ENCODE results near the gene KCND2. TPM values are rescaled to one million over a fixed set of nuclear protein-coding genes. Genes with fewer than 3 reads are reported as not detected.

Gene KCND2
- total and polyA plus RNA-seq, 2 of the 4 experiments (the other 2 are of a cell fraction): under 0.01 TPM; not detected in 1

- Histone ChIP-seq H3K18ac (ENCODE audit: low read depth, low read length) (no peak overlapping the region), H3K27ac (ENCODE audit: insufficient read depth, low read length) (no peak overlapping the region), H2BK5ac (ENCODE audit: low read depth, low read length, poor library complexity, severe bottlenecking) (no peak overlapping the region), H3K9me1 (ENCODE audit: insufficient read depth, low read length) (no peaks in the 10 kb centered on the region), H3K4me1 (ENCODE audit: control insufficient read depth, insufficient read depth, low read length) (no peaks in the 10 kb centered on the region), H2AK5ac (ENCODE audit: low read depth, low read length) (no peak overlapping the region), H2BK120ac (ENCODE audit: low read depth, low read length) (no peak overlapping the region), H3K4me2 (ENCODE audit: low read depth, low read length) (no peak overlapping the region), H3K23ac (ENCODE audit: low read depth, low read length) (no peak overlapping the region), H4K91ac (ENCODE audit: insufficient read depth, low read depth, low read length) (no peak overlapping the region), H3K9ac (ENCODE audit: low read depth, low read length) (no peak overlapping the region), H3K27me3 (ENCODE audit: control insufficient read depth, insufficient read depth, low read length) (0 out of 2 replicates have a peak, but pooled peaks cover 4% of the 10 kb centered on the region), H2BK15ac (ENCODE audit: low read depth, low read length) (no peak overlapping the region), H3K79me1 (ENCODE audit: low read depth in 1 of 2, low read length in 2 of 2) (no peaks in the 10 kb centered on the region), H3K4ac (ENCODE audit: low read depth, low read length) (no peak overlapping the region), H4K5ac (ENCODE audit: low read depth, low read length) (no peak overlapping the region), H3K56ac (ENCODE audit: extremely low read depth, insufficient read depth, low read length) (no peak overlapping the region), H2BK20ac (ENCODE audit: low read depth, low read length) (no peak overlapping the region), H3K4me3 (ENCODE audit: insufficient read depth, low read depth, low read length) (no peak overlapping the region), H3K36me3 (ENCODE audit: control insufficient read depth, insufficient read depth, low read length) (no peaks in the 10 kb centered on the region), H4K8ac (ENCODE audit: low read depth in 2 of 2, low read length in 2 of 2) (no peak overlapping the region), H3K9me3 (ENCODE audit: control insufficient read depth, insufficient read depth, low read length) (no peaks in the 10 kb centered on the region), H2AK9ac (replicated peaks; ENCODE audit: low read depth, low read length, poor library complexity) (no peak overlapping the region), H3K14ac (replicated peaks; ENCODE audit: low read depth, low read length) (no peak overlapping the region), H2AFZ (replicated peaks; ENCODE audit: low read length, poor library complexity) (no peak overlapping the region), H4K20me1 (ENCODE audit: insufficient read depth, low read length) (no peaks in the 10 kb centered on the region)
- TF ChIP-seq CEBPB (IDR thresholded peaks at IDR 0.05; ENCODE audit: low read depth, low read length) (no peak), CHD1 (IDR thresholded peaks at IDR 0.05; ENCODE audit: low read depth, low read length) (no peak), MAZ (IDR thresholded peaks at IDR 0.05; ENCODE audit: borderline replicate concordance, low read depth, low read length) (no peak), POLR2A (IDR thresholded peaks at IDR 0.05; ENCODE audit: low read depth, low read length) (no peak), FOS (IDR thresholded peaks at IDR 0.05; ENCODE audit: low read depth, low read length) (no peak), SMC3 (IDR thresholded peaks at IDR 0.05; ENCODE audit: low read depth, low read length) (no peak), RFX5 (IDR thresholded peaks at IDR 0.05; ENCODE audit: low read depth, low read length) (no peak), RCOR1 (IDR thresholded peaks at IDR 0.05; ENCODE audit: insufficient replicate concordance, low read length) (no peak), MAFK (IDR thresholded peaks at IDR 0.05; ENCODE audit: low read depth, low read length) (no peak), USF2 (IDR thresholded peaks at IDR 0.05; ENCODE audit: low read depth, low read length) (no peak), BHLHE40 (IDR thresholded peaks at IDR 0.05; ENCODE audit: low read depth, low read length) (no peak), MXI1 (IDR thresholded peaks at IDR 0.05; ENCODE audit: borderline replicate concordance, low read depth, low read length) (no peak), RAD21 (IDR thresholded peaks at IDR 0.05; ENCODE audit: low read length) (no peak)
- in situ Hi-C loops (cut with MboI; ENCODE audit: low sequenced_read_pairs) (no loop called here), dilution Hi-C loops (cut with HindIII; ENCODE audit: low sequenced_read_pairs, unreplicated experiment) (no loop called here), intact Hi-C loops (cut with micrococcal nuclease) (no loop called here)
- no TSS peak for BruUV-seq (replicated peaks)
- WGBS, 2 experiments (ENCODE audit: extremely low coverage in 2 of 2, insufficient read length in 1 of 2): 33% methylated on average over 1 of the region's 2 CpGs; no CpG with 5 or more reads in 1 of the 2 experiments
- no peak for DNase-seq
- POLR2A ChIA-PET (ENCODE audit: unreplicated experiment): interaction anchor here (0.6 kb wide), 1 partner anchor 145 kb away, joined by 4 read pairs; no protein-coding TSS in a partner anchor
- no peak for ATAC-seq (ENCODE audit: low read depth)
- CTCF ChIA-PET: no interaction called here
These were observed 443.3 kb downstream of the KCND2 start for GRCh38 chr7:120716307-120716706.
